HG03139 (cell line): Measurements from ENCODE around the gene ZNF577.

Experiments
- ATAC-seq: cut with Tn5 transposase; IDR thresholded peaks from one replicate; pipeline ENCODE4 v1.9.1; 2021; ENCODE audit not compliant: unreplicated experiment

ZNF577 gene

GRCh38 chr19:51873097-51873496, 14.7 kb downstream of the ZNF577 start:
- no peak for ATAC-seq

- no peak for ATAC-seq
Observed at GRCh38 chr19:51861870-51862622, 25.7 kb downstream of the ZNF577 start.

- ATAC-seq: no peak
Observed at GRCh38 chr19:51837145-51837544, 50.6 kb downstream of the ZNF577 start.

GRCh38 chr19:51830274-51830673, 57.5 kb downstream of the ZNF577 start:
- ATAC-seq: no peak

- no peak for ATAC-seq
Observed at GRCh38 chr19:51824281-51825005, 63.3 kb downstream of the ZNF577 start.

- no peak for ATAC-seq
Observed at GRCh38 chr19:51822946-51823345, 64.8 kb downstream of the ZNF577 start.

GRCh38 chr19:51822325-51822724, 65.4 kb downstream of the ZNF577 start:
- ATAC-seq: no peak

- ATAC-seq: no peak
Observed at GRCh38 chr19:51821921-51822320, 65.8 kb downstream of the ZNF577 start.

- ATAC-seq: no peak
Observed at GRCh38 chr19:51821456-51821855, 66.3 kb downstream of the ZNF577 start.
